Measurements from ENCODE around the gene AGAP2.
"Not testable (repeated sequence)": the region's sequence is repeated elsewhere in the genome, so short reads cannot be mapped to it uniquely, and the experiment has no call there.

The AGAP2 gene

DNA sequence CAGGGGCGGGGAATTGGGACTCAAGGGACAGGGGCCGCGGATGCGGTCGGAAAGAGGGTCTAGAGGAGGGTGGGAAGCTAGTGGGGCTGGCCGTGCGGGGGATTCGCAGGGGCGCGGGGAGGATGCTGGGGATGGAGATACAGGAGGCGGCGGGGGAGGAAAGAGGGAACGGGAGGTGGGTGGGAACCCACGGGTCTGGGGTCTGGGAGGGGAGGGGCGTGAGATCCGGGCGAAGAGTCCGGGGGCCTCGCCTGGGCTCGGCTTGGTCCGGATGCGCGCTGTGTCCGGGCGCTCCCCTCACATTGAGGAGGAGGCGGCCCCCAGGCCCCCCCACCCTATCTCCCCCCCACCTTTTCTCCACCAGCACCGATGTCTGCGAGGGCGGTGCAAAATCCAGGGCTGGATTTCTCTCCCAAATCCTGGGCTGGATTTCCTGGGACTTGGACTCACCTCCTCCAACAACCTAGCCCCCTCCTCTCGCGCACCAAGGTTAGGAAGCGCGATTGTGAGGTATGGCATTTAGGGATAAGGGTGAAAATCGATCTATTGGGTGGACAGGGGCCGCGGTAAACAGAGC is at the start of gene AGAP2:
TSS of gene AGAP2 (minus strand) at position 82 of the 577 bp plus-strand sequence. CDS start 496 bp downstream, outside the sequence.
- no peak for DNase-seq (ENCODE audit: low read depth)

DNA sequence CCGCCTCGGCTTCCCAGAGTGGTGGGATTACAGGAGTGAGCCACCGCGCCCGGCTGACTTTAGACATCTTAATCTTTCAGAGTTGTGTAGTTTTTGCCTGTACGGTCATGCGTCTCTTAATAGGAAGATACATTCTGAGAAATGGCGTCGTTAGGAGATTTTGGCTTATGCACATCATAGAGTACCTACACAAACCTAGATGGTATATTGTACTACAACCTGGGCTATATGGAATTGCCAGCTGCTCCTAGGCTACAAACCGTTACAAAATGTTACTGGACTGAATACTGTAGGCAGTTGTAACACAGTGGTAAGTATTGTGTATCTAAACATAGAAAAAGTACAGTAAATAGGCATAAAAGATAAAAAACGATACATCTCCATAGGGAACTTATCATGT is 45.3 kb upstream of the AGAP2 start:
- no peak for DNase-seq (ENCODE audit: low read depth)

DNA sequence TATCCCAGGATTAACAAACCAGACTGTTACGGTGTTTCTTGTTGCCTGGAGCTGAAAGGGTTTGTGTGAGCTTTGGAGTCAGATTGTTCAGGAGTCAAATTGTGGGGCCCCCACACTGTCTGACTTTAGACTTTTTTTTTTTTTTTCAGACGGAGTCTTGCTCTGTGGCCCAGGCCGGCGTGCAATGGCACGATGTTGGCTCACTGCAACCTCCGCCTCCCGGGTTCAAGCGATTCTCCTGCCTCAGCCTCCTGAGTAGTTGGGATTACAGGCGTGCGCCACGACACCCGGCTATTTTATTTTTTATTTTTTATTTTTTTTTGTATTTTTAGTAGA is 44.9 kb upstream of the AGAP2 start:
- no peak for DNase-seq (ENCODE audit: low read depth)

DNA sequence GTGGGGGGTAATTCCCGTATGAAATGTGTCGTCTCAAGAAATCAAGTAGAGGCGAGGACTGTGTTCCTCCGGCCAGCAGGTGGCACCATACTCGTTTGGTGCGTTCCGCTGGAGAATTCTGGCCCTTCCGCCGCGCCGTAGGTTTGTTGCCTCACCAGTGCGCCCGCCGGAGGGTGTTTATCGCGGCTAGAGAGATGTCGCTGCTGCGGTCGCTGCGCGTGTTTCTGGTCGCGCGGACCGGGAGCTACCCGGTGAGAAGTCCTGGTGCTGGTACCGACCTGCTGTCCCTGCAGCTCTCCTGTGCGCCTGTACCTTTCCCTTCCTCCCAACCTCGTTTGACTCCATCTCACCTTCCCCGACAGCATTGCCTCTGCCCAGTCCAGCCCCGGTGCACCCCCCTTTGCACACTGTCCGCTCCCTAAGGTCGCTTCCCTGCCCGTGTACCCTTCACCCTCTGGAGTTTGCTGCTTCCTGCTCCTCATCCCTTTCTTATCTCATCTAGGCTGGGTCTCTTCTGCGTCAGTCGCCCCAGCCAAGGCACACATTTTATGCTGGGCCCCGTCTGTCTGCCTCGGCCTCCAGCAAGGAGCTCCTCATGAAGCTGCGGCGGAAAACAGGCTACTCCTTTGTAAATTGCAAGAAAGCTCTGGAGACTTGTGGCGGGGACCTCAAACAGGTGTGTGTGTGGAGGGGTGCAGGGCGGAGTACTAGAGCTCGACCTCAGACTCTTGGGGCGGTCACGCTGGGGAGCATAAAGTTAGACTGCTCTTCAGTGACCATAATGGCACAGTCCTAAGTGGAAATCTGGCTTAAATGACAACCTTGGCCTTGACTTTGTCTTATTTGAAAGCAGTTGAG is 44.3 kb upstream of the AGAP2 start, which contains the start of gene TSFM:
TSS of gene TSFM (plus strand) at position 180 of the 858 bp plus-strand sequence. CDS start at position 195, 15 bp downstream.
- peak; percentile 78 for DNase-seq (ENCODE audit: low read depth)

DNA sequence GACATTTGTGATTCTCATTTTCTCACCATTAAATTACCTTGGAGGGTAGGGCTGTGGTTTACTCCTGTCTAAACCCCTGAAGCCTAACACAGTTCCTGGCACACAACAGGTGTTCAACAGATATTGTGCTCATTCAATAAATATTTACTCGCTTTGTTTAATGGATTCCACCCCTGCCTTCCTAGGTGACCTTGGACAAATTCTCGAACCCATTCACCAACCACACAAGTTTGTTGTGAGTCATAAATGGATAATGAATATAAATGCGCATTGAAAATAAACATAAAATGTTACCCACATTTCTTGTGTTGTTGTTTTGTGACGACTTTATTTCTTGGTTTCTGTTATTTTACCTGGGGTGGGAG is 43.7 kb upstream of the AGAP2 start:
- DNase-seq (ENCODE audit: low read depth): no peak

DNA sequence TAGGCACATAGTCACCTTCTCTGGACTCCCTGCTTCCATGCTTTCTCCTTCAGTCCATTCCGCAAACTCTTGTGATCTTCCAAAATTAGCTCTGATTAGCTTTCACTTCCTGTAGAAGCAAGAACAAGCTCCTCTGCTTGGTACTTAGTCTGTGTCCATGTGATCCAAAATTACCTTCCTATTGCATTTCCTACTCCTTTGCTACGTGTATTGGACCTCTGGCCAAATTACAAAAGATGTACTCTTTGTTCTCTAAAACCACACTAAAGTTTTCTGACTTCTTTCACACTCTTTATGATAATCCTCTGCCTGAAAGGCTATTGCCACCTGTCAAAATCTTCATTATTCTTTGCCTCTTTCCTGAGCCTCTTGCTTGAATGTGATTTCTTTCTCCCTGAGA is 43.3 kb upstream of the AGAP2 start:
- no peak for DNase-seq (ENCODE audit: low read depth)

DNA sequence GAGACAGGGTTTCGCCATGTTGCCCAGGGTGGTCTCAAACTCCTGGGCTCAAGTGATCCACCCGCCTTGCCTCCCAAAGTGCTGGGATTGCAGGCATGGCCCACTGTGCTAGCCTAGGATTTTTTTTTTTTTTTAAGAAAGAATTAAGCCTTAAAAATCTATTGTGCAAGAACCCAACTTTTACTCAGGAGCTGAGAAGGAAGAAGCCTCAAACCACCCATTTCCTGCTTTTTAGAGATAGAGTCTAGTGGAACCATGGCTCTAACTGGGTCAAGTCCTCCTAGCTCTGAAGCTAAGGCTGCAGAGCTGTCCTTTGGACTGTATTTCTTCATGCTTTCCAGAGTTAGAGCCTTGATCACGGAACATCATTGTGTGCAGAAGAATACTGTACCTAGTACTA is 42.7 kb upstream of the AGAP2 start:
- DNase-seq (ENCODE audit: low read depth): no peak

DNA sequence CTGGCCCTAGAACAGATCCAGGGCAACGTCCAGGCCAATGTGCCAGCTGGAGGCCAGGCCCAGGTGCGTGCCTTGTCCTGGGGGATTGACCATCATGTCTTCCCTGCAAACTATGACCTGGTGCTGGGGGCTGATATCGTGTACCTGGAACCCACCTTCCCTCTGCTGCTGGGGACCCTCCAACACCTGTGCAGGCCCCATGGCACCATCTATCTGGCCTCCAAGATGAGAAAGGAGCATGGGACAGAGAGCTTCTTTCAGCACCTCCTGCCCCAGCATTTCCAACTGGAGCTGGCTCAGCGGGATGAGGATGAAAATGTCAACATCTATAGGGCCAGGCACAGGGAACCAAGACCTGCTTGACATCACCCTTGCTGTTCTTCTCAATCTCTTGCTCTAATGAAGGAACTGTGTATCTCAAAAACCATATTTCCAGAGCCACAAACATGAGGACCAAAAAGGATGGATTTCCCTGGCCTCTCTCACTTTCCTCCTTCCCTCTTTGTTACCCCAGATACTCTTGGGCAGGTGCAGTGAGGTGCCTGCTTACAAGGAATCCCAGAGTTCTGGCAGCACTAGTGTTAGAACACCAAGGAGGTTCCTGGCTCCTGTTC is 41.8 kb upstream of the AGAP2 start:
- DNase-seq (ENCODE audit: low read depth): no peak

DNA sequence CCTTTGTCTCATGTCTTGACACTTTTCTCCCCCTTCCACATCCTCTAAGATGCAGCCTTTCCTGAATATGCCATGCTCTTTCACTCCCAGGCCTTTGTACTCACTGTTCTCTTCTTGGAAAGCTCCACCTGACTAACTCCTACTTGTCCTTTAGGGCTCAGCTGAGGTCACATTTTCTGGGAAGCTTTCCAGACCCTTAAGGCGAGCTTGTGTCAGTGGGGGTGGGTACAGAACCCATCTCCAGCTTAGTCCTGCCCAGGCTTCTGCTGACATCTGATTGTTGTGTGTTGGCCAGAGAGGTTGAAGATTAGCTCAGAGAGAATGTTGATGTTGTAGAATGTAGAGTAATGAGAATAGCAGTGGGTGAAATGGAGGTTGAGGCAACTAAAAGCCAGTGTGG is 41.2 kb upstream of the AGAP2 start:
- no peak for DNase-seq (ENCODE audit: low read depth)

DNA sequence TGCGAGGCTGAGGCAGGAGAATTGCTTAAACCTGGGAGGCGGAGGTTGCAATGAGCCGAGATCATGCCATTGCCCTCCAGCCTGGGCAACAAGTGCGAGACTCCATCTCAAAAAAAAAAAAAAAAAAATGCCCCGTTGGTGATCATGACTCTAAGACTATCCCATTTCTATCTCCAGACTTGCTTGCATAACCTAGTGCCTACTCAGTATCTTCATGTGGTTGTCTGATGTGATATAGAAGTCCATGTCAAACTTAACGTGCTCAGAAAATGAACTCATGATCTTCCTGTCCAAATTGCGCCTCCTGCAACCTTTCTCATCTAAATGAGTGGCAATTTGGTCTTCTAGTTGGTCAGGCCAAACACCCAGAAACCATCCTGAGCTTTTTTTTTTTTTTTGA is 39.4 kb upstream of the AGAP2 start:
- DNase-seq (ENCODE audit: low read depth): no peak

DNA sequence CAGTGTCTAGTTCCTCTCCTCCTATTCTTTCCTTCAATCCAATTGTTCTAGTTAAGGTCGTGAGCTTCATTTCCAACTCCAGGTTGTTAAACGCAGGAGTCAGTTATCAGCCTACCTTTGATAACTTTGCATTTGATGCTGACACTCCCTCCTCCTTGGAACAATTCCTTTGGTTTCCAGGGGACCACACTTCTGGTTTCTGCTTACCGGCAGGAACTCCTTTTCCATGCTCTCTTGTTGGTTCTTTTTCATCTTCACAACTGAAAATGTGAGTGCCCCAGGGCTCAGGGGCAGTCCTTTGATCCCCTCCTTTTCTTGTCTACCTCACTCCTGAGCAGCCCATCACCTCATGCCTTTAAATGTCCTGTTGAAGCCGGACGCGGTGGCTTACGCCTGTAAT is 38.8 kb upstream of the AGAP2 start:
- DNase-seq (ENCODE audit: low read depth): no peak

DNA sequence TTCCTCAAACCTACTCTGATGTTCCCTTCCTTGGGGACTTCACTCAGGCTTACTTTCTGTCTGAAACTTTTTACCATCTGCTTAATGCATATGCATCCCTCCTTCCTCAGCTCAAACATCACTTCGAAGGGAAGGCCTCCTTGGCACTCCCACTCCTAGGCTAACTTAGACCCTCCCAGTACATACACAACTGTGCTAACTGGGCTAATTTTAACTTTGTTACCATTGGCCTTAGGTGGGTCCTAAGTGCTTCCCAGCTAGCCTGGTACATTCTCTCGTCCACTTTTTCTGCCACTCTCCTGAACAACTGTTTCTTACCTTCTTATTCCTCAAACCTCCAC is 37.7 kb upstream of the AGAP2 start:
- DNase-seq (ENCODE audit: low read depth): no peak

DNA sequence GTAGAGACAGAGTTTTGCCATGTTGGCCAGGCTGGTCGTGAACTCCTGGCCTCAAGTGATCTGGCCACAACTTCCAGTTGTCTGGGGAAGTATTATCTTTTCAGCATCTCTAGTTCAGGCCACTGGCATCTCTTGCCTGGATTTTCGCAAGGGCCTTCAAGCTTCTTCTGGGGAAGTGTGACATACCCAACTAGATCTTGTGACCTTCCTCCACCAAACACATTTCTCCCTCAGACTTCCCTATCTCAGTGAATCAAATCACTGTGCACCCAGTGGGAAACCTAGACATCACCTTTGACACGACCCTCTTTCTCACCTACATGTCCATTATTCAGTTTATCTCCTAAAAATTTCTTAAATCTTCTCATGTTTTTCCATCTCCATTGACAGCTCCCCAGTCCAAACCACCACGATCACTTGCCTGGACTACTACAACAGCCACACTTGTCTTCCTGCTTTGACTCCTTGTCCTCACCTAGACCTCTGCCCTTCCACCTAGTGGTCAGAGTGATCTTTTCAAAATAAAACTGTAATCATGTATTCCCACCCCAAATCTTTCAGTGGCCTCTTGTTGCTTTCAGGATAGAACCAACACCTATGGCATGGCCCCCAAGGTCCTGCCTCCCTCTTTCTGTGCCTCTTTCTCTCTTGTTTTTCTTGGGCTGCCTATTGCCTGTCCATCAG is 37.2 kb upstream of the AGAP2 start:
- DNase-seq (ENCODE audit: low read depth): no peak

DNA sequence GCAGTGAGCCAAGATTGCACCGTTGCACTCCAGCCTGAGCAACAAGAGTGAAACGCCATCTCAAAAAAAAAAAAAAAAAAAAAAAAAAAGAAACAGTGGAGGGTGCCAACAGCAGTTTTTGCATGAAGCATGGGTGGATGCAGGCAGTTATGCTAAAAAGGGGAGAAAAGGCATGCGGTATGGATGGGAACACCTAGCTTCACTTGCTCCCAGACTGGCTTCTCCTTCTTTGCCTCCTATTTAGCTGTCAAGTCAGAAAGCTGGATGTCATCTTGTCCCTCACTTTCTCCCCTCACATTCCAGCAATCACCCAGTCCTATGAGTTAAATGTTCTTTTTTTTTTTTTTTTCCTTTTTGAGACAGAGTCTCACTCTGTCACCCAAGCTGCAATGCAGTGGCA is 36.5 kb upstream of the AGAP2 start:
- no peak for DNase-seq (ENCODE audit: low read depth)

DNA sequence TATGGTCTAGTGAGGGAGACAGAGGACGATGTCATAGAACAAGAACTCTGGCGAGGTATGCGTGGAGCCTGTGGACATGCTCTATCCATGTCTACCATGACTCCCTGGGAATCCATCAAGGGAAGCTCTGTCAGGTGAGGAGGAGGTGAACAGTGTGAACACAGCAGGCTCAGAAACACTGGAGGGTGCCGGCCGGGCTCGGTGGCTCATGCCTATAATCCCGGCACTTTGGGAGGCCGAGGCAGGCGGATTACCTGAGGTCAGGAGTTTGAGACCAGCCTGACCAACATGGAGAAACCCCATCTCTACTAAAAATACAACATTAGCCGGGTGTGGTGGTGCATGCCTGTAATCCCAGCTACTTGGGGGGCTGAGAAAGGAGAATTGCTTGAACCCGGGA is 36.1 kb upstream of the AGAP2 start:
- DNase-seq (ENCODE audit: low read depth): not testable (repeated sequence)

DNA sequence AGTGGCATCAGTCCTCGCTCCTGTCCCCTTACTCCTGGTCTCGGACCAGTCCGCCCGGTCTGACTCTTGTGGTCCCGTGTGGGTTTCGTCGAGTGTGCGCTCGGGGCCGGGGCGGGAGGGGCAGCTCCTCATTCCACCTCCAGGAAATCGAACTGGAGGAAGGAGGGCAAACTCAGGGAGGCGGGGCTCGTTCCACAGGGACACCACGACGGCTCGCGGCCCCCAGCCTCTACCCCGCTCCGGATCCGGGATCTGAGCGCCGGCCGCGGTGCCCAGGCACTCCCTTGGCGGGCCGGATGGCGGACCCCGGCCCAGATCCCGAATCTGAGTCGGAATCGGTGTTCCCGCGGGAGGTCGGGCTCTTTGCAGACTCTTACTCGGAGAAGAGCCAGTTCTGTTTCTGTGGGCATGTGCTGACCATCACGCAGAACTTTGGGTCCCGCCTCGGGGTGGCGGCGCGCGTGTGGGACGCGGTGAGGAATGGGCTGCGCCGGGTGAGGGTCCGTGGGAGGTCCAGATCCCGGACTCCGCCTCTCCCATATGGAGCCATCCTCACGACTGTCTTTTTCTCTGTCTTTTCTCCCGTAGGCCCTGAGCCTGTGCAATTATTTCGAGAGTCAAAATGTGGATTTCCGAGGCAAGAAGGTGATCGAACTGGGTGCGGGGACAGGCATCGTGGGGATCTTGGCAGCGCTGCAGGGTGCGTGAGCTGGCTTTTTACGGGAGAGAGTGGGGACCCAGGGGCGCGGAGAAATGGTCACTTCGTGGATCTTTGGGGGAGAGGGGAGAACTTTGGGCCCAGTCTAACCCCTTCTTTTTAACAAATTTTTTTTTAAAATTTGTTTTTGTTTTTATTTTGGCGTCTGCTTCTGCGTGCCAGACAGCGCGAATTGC is 34.1 kb upstream of the AGAP2 start, which contains the start of gene EEF1AKMT3:
TSS of gene EEF1AKMT3 (plus strand) at position 186 of the 894 bp plus-strand sequence. CDS start at position 297, 111 bp downstream.
- DNase-seq (ENCODE audit: low read depth): peak; percentile 44

DNA sequence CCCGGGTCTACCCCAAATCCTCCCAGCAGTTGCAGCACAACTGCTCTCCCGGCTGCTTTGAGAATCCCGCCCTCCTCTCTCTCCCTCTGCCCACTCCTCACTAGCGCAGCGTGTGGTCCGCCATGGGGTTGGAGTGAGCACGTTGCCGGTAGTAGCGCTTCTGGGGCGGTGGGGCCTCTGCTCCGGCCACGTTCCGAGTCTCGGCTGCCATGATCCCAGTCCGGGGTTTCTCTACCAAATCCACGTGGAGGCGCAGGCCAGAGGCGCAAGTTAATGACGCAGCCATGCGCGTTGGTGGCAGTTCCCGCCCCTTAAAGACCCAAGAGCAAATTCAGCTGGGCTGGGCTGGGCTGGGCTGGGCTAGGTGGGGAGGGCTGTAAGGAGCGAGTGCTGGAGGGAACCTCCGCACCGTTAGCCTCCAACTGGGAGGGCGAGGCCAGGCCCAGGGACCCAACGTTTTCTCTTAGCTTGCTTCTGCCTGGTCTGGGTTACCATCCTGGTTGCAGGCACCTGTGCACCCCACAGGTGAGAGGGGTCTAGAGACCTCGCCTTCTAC is 33.4 kb upstream of the AGAP2 start, which contains the start of gene METTL1:
TSS of gene METTL1 (minus strand) at position 233 of the 556 bp plus-strand sequence. CDS start at position 211, 22 bp downstream.
- peak; percentile 81 for DNase-seq (ENCODE audit: low read depth)

DNA sequence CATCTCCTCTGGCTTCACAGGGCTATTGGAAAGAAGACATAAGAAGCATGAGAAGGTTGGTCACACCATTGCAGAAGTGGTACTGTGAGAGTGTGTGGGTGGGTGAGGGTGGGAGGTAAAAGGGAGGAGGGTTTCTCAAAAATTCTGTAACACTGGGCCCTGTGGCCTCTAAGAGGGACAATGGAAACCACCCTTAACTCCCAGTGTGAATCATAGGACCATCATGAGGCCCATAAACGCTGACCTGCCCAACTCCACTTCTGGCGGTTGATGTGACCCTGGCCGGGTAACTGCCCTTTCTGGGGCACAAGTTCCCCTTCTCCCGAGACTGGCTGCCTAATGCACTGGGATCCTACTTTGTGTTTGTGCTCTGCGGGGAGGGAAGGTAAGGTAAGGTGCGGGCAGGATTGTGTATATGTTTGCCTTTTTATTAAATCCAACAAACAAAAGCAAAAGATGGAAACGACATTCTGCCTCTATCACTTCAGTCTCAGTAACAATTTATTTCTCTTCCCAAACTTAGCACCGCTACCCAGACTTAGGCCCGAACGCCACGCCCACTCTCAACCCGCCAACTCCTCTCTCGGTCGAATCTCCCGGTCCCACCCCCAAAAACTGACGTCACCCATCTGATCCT is 32.8 kb upstream of the AGAP2 start:
- DNase-seq (ENCODE audit: low read depth): peak; percentile 75

DNA sequence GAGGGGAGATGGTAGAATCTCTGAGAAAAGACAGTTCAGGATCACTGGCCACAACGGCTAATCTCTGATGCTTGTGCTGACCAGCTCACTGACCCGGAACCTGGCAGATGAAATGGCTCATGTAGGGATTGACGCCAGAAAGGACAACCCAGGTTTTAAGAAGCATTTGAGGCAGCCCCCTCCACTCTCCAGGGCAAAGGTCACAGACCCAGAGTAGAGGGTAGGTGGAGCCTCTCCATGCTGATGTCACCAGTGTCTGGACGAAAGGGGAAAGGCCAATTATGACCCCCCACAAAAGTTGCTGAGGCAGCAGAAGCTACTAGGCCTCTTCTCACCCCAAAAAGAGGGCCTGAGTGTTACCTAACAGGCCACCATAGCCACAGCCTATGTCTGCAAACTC is 32.2 kb upstream of the AGAP2 start:
- no peak for DNase-seq (ENCODE audit: low read depth)

DNA sequence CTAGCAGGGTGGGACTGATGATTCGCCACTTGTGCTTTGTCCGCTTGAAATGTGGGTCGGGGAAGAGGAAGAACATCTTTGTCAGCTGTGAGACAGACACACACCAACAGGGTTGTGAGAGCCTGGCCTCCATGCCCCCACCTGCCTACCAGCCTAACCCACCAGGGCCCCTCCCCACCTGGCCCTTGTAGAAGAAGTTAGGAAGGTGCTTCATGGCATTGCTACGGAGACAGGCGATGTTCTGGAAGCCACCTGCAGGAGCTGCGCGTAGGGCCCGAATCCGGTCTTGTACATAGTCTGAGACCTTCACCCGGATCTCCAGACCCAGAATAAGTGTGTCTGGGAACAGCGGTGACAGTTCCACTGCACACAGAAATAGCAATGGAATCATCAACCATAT is 31.1 kb upstream of the AGAP2 start:
- no peak for DNase-seq (ENCODE audit: low read depth)

DNA sequence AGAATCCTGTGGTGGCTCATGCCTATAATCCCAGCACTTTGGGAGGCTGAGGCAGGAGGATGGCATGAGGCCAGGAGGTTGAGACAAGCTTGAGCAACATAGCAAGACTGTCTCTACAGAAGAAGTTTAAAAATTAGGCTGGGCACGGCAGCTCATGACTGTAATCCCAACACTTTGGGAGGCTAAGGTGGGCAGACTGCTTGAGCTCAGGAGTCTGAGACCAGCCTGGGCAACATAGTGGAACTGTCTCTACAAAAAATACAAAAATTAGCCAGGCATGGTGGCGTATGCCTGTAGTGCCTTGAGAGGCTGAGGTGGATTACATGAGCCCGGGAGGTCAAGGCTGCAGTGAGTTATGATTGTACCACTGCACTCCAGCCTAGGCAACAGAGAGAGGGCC is 29.3 kb upstream of the AGAP2 start:
- no peak for DNase-seq (ENCODE audit: low read depth)

Data from CMK (cell line).